ENCODE data around the gene MEX3A.

DNA sequence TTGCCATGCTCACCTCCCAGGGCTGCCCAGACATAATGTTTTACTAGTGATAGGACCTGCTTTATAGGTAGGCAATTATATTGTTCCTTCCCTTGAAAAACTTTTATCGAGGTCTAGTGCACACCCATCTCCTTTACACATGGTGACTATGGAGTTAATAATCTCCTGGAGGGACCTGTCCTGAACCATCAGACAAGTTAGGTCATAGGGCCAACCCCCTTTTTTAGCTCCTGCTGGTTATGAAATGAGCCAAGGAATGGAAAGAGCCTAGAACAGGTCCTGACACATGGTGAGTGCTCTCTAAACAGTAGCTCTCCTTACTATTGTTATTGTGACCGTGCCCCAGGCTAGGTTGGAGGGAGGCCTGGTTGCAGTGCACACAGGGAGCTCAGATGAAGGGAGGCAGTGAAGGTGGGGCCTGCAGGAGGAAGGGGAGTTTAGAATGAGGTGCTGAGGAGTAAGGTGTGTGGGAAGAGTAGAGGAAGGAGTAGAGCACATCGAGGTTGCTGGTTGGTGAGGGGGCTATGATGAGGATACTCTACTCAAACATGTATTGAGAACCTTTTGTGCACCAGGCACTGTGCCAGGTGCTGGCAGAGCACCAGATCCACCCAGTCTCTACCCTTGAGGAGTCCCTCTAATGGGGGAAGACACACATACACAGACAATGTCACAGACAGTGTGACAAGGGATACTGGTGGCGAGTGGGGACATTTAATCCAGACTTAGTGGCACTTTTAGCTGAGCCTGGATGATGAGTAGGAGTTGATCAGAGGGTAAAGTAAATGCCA lies 18.1 kb upstream of the MEX3A start:
- TF ChIP-seq PHF8 (conservative IDR thresholded peaks at IDR 0.05; ENCODE audit: low read depth, low read length) (no peak), POLR2A (IDR thresholded peaks at IDR 0.05; ENCODE audit: control extremely low read depth in 1 of 2, low read depth in 2 of 2, low read length in 2 of 2) (no peak), POLR2AphosphoS5 (IDR thresholded peaks at IDR 0.05; ENCODE audit: low read depth, low read length) (no peak)
- TF ChIP-seq, protein P1, sequence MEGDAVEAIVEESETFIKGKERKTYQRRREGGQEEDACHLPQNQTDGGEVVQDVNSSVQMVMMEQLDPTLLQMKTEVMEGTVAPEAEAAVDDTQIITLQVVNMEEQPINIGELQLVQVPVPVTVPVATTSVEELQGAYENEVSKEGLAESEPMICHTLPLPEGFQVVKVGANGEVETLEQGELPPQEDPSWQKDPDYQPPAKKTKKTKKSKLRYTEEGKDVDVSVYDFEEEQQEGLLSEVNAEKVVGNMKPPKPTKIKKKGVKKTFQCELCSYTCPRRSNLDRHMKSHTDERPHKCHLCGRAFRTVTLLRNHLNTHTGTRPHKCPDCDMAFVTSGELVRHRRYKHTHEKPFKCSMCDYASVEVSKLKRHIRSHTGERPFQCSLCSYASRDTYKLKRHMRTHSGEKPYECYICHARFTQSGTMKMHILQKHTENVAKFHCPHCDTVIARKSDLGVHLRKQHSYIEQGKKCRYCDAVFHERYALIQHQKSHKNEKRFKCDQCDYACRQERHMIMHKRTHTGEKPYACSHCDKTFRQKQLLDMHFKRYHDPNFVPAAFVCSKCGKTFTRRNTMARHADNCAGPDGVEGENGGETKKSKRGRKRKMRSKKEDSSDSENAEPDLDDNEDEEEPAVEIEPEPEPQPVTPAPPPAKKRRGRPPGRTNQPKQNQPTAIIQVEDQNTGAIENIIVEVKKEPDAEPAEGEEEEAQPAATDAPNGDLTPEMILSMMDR (IDR thresholded peaks at IDR 0.05; ENCODE audit: control extremely low read depth in 1 of 3, insufficient read depth in 1 of 3, low read depth in 1 of 3, low read length in 3 of 3) = no peak

Measured in H1 (cell line).